HG02852 (cell line): Measurements from ENCODE around the gene ACP7.
"Not testable (repeated sequence)": the region's sequence is repeated elsewhere in the genome, so short reads cannot be mapped to it uniquely, and the experiment has no call there.

ENCODE experiments used
- ATAC-seq: cut with Tn5 transposase; IDR thresholded peaks from one replicate; pipeline ENCODE4 v1.9.1; 2021; ENCODE audit warnings: mild to moderate bottlenecking, moderate library complexity; ENCODE audit not compliant: unreplicated experiment

The ACP7 gene

DNA sequence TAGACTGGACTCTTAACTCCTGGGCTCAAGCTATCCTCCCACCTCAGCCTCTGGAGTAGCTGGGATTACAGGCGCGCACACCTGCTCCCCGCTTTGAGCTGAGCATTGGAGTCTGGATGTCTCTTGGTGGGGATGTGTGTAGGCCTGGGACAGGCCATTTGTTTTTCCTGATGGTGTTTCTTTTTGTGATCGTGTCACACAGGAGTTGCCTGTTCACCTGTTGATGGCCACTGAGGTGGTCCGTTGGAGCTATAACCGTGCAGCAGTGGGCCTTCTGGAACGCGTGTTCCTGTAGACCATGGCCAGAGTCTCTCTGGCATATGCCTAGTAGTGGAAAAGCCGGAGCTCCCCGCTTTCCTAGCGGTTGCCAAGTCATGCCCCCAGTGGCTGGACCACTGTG lies 44.9 kb downstream of the ACP7 start:
- ATAC-seq: no peak

- no peak for ATAC-seq
Observed at GRCh38 chr19:39130337-39131254, 46.4 kb downstream of the ACP7 start.

DNA sequence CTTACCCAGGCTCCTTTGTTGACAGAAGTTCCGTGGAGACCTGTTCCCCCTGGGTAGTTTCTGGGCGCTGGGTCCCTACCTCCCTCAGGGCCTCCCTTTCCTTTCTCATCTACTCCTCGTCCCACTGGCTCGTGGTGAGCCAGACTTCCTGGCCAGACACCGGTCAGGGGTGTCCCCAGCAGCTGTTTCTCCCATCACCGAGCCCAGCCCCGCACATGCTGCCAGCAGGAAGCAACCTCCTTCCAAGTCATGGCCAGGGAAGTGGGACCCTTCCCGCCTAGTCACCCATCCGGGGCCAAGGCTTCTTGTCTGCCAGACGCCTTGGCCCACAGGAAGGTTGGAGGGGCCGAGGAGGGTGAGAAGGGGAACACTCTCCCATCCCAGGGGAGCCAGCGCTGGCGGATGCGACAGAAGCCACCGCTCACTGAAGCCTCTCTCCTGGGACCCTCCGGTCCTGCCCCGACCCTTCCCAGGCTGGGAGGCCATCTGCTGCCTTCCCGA lies 47.1 kb downstream of the ACP7 start:
- no peak for ATAC-seq

DNA sequence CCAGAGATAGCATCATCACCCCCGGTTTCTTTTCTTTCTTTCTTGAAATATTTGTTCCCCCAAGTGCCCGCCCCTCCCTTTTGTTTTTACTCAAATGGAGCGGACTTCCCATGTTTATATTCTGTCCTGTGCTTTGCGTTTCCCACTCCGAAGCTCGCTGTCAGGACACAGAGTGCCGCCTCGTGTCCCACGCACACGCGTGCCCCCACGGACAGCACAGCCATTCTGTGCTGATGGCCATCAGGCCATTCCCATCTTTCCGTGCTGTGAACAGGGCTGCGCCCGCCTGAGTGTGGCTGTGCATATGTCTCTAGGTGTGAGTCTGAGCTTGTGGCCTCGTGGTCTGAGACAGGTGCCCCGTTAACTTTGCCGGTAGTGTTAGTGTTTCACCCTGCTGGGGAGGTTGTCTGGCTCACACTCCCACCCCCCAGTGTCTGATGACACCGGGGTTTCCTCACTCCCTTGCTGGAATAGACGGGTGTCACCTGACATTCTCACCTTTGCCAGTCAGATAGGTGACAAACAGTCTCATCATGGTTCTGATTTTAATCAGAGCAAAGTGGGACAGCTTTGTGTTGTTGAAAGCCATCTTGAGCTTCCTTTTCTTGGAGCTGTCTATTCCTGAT lies 48.3 kb downstream of the ACP7 start:
- no peak for ATAC-seq

DNA sequence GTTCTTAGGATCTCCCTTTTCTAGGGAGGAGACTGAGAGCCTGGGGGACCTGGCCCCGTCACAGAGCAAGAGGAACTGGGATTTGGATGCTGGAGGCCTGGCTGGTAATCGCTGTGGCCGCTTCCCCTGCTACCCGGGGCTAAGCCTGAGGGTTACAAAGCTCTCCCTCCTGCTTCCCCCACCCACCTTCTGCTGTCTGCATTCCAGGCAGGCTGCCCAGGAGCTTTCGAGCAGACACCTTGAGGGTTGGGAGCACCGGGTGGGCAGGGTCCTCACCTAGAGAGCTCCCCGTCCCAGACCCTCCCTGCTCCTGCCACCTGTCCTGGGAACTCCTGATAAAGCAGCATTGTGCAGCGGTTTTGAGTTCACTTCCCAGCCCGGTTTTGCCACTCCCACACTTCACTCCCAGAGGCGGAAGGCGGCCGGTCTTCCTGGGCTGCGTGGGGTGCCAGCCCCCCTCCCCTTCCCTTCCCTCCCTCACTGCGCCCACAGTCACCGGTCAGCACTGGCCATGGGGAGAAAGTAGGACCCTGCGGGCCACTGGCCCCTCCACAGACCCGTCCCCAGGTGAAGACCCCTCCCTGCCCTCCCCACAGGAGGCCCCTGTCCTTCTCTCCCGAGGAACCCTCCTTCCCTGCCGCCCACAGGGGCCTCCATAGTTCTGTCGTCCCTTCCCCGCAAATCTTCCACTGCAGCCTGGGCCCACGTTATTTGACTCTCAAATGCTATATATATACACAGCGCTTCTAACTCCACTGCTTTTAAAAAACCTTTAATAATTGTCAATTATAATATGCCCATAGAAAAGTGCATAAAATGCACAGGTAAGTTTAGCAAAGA lies 49.5 kb downstream of the ACP7 start:
- no peak for ATAC-seq

DNA sequence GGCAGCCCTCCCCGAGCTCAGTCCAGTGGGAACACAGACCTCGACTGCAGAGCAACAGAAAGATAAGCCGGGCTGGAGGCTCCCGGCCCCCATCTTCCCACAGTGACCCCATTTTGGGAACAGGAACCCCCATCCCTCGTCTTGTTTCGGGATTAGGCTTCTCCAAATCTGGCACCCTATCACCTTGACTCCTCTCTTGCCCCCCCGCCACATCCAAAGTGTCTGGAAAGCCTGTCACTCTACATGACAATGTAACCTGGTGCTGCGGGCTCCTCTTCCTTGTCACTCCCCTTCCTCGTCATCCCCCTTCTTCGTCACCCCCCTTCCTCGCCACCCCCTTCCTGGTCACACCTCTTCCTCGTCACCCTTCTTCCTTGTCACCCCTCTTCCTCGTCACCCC lies 51.5 kb downstream of the ACP7 start:
- no peak for ATAC-seq

GRCh38 chr19:39136225-39136940 lies 52.2 kb downstream of the ACP7 start:
- ATAC-seq: no peak

GRCh38 chr19:39137131-39137530 lies 53.0 kb downstream of the ACP7 start:
- ATAC-seq: no peak

GRCh38 chr19:39138221-39139211 lies 54.3 kb downstream of the ACP7 start:
- no peak for ATAC-seq

DNA sequence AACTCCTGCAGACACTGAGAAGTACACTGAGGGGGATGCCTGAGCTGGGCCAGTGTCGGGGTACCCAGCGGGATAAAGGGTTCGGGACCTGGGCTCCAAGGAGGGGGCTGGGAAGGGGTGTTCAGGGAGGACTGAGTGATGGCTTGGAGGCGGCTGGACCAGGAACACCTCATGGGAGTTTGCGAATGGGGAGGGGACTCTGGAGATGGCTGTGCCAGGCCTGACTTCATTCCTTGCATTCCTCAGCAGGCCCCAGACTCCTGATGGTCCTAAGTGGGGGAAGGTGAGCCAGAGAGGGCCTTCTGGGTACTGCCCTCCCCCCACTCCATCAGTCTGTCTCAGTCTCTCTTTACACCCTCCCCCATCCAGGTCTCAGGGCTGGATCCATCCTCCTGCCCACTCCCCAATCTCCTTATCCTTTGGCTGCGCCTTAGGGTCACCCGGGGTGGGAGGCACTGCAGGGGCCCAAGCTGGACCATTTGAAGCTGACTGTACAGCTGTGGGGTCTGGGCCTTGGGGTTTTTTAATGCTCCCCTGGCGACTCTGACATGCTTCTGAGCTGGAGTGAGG lies 55.2 kb downstream of the ACP7 start:
- no peak for ATAC-seq

DNA sequence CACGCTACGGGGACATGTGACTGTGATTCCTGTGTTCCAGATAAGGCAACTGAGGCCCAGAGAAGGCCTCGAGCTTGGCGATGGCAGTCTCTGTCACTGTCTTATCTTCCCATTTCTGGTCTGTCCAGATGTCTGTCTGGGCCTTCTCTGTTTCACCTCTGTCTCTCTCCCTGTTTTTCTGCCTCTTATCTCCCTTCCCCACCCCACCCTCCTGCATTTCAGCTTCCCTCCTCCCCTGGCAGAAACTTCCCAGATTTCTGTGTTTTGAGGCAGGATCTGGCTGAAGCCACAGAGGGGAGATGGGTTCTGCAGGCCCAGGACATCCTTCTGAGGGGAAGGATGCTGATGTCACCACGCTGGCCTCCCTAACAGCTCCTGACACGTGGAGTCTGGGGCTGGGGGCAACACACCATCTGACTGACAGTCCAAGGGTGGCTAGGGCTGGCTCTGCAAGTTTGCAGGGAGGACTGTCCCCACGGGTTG lies 55.8 kb downstream of the ACP7 start:
- no peak for ATAC-seq

DNA sequence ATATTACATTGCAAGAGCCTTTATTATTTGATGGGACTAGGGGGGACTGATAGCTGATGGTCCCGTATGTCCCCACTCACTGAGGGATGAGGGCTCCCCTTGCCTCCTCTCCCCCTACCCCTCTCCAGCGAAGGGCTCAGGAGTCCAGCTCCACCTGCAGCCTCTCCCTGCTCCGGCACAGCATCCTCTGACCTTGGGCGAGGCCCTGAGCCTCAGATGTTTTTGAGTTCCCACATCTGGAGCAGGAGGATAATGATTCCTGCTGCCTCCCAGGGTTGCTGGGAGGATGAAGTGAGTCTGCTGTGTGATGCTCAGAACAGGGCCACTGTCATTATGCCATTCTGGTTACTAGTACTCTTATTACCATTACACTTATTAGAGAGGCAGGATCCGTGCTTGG lies 56.4 kb downstream of the ACP7 start:
- no peak for ATAC-seq

DNA sequence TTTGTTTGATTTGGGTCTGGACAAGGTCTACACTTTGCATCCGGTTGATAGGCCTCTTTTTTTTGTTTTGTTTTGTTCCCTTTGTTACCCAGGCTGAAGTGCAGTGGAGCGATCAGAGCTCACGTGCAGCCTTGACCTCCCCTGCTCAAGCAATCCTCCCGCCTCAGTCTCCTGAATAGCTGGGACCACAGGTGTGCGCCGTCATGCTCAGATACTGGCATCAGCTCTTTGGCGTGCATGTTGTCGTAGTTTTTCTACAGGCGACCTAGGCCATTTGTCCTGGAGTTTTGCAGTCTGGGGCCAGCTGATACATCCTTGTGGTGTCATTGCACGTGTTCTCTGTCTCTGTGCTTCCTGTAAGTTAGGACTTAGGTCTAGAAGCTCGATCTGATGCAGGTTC lies 57.8 kb downstream of the ACP7 start:
- ATAC-seq: no peak

GRCh38 chr19:39142630-39143029 lies 58.5 kb downstream of the ACP7 start:
- no peak for ATAC-seq

- ATAC-seq: not testable (repeated sequence)
Observed at GRCh38 chr19:39143757-39144289, 59.7 kb downstream of the ACP7 start.

DNA sequence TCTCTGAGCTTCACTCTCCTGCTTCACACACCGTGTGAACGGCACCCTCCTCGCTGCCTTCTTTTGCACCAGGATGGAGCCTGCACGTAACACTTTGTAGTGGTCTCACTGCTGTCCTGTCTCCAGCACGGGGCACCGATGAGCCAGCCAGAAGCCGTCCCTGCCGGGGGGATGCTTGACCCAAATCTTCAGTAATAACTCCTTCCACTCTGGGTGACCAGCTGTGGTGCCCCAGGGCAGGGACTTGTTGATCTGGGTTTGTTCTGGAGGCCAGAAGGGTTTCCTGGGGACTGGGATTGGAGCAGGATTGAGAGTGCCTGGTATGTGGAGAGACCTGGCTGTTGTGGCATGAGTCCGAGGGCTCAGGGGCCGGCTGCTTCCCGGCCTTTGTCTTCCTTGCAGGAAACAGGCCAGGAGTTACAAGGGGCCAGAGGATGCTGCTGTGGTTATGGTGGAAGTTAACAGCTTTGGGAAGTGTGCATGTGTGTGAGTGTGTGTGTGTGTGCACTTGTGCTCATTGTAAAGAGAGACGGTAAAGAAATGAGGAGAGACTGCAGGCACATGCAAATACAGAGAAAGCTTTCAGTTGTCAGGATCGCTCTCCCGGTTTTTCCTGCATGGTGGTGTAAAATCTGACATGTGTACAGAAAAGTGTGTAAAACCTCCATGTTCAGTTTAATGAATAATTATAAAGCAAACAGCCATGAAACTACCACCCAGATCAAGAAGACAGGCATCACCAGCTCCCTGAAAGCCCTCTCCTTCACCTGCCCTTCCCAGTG lies 60.3 kb downstream of the ACP7 start:
- ATAC-seq: no peak

- no peak for ATAC-seq
Observed at GRCh38 chr19:39145180-39145953, 61.2 kb downstream of the ACP7 start.
